Caco-2 (cell line): Measurements from ENCODE around the gene EVI5L. TPM values are rescaled to one million over a fixed set of nuclear protein-coding genes. Genes with fewer than 3 reads are reported as not detected.

Experiments
- BruUV-seq: library from RNA; stranded (reverse); fragments of 400-500 nt; replicated peaks from 2 replicates; lab custom pipeline; 2021; lab: Mats Ljungman, UMichigan
- CTCF ChIA-PET: fragments of 300-600 bp; sonication (Branson Sonifier 250); formaldehyde crosslinking; loops from one replicate; lab custom pipeline; 2022; ENCODE audit warnings: antibody characterized with exemption; lab: Charles Lee
- POLR2A ChIA-PET: fragments of 300-600 bp; sonication (Branson Sonifier 250); formaldehyde crosslinking; loops from one replicate; lab custom pipeline; 2022; ENCODE audit warnings: antibody characterized with exemption; lab: Charles Lee
- DNase-seq, 2 experiments: peaks; one replicate each; pipeline versions ENCODE4 v3.0.0 to v3.0.0-alpha.2; 2020 to 2022
- H3K27me3 ChIP-seq: replicated peaks from 2 replicates; pipeline ENCODE4 v1.6.0; 2011; ENCODE audit warnings: low read length; ENCODE audit not compliant: control insufficient read depth, insufficient read depth
- H3K36me3 ChIP-seq: 2 replicates; pipeline ENCODE4 v1.5.1; 2011; ENCODE audit warnings: low read length; ENCODE audit not compliant: control insufficient read depth, insufficient read depth
- H3K4me1 ChIP-seq: fragments of 250-450 bp; sonication (Bioruptor Pico); 2 replicates; pipeline ENCODE4 v1.5.1; 2020; ENCODE audit warnings: mild to moderate bottlenecking
- H3K4me3 ChIP-seq: 2 replicates; pipeline ENCODE4 v1.5.1; 2011; ENCODE audit warnings: low read depth, mild to moderate bottlenecking, control low read depth, low read length
- H3K9me3 ChIP-seq: fragments of 250-450 bp; sonication (Bioruptor Pico); 2 replicates; pipeline ENCODE4 v1.5.1; 2020; ENCODE audit warnings: mild to moderate bottlenecking, moderate library complexity
- H3K27ac Mint-ChIP-seq: one replicate; pipeline ENCODE4 v1.8.0; 2022; ENCODE audit warnings: mixed read lengths; ENCODE audit not compliant: unreplicated experiment
- H3K27me3 Mint-ChIP-seq: one replicate; pipeline ENCODE4 v1.8.0; 2022; ENCODE audit warnings: mixed read lengths; ENCODE audit not compliant: insufficient read depth, unreplicated experiment
- H3K36me3 Mint-ChIP-seq: one replicate; pipeline ENCODE4 v1.8.0; 2022; ENCODE audit warnings: mild to moderate bottlenecking, mixed read lengths; ENCODE audit not compliant: insufficient read depth, unreplicated experiment
- H3K4me1 Mint-ChIP-seq: one replicate; pipeline ENCODE4 v1.8.0; 2022; ENCODE audit warnings: low read depth, mixed read lengths; ENCODE audit not compliant: unreplicated experiment
- H3K4me3 Mint-ChIP-seq: one replicate; pipeline ENCODE4 v1.8.0; 2022; ENCODE audit warnings: mild to moderate bottlenecking, moderate library complexity, mixed read lengths; ENCODE audit not compliant: unreplicated experiment
- H3K9me3 Mint-ChIP-seq: one replicate; pipeline ENCODE4 v1.8.0; 2022; ENCODE audit warnings: mixed read lengths; ENCODE audit not compliant: unreplicated experiment
- intact Hi-C: fragments of 100-400 bp; cut with micrococcal nuclease; formaldehyde crosslinking; loops from one replicate; pipeline ENCODE4 v1.10.0; 2022; ENCODE audit not compliant: unreplicated experiment
- total RNA-seq: library from RNA; stranded (reverse); gene quantifications from 2 replicates; pipeline ENCODE4 v1.2.3, GENCODE V29; 2022
- TF ChIP-seq, protein P1 (sequence below), 2 experiments: fragments of 200-600 bp in 1 of 2; IDR thresholded peaks; 1 replicate in 1 of 2; 2 replicates in 1 of 2; pipeline versions ENCODE4 v1.5.1 to v1.8.0; 2011 to 2022; ENCODE audit warnings: antibody characterized with exemption in 1 of 2, control low read depth in 1 of 2, inconsistent platforms in 1 of 2, low read depth in 1 of 2, low read length in 1 of 2, mild to moderate bottlenecking in 1 of 2, moderate library complexity in 1 of 2; ENCODE audit not compliant: insufficient read depth in 1 of 2, severe bottlenecking in 1 of 2, unreplicated experiment in 1 of 2

The EVI5L gene
- total RNA-seq, 1 experiment from 2014 or later = 9.8 TPM

DNA sequence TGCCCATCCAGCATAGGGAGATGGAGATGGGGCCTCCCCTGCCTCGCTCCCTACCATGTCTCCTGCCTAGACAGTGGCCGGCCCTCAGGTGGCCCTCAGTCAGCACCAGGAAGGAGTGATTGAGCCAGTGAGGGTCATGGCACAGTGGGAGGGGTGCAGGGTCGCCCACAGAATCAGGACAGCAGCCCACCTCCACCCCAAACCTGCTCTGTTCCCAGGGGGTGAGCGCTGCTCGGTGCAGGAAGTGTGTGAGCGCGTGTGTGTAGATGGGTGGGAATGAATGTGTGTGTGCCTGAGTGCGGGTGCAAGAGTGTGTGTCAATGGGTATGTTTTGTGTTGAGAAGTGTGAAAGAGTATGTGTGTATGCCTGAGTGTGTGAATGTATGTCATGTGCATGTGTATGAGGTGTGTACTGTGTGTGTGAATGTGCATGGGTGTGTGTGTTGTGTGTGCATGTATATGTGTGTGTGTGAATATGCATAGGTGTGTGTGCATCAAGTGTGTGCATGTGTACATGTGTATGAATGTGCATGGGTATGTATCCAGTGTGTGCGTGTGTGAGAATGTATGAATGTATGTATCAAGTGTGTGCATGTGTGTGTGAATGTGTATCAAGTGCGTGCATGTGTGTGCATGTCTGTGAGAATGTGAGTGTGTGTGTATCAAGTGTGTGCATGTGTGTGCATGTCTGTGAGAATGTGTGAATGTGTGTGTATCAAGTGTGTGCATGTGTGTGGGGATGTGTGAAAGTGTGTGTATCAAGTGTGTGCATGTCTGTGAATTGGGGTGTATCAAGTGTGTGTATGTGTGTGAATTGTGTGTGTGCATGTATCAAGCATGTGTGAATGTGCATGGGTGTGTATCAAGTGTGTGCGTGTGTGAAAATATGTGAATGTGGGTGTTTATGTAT lies 12.0 kb downstream of the EVI5L start:
- H3K4me3 Mint-ChIP-seq = no peak overlapping the region
- no peak for DNase-seq
- TF ChIP-seq, protein P1, sequence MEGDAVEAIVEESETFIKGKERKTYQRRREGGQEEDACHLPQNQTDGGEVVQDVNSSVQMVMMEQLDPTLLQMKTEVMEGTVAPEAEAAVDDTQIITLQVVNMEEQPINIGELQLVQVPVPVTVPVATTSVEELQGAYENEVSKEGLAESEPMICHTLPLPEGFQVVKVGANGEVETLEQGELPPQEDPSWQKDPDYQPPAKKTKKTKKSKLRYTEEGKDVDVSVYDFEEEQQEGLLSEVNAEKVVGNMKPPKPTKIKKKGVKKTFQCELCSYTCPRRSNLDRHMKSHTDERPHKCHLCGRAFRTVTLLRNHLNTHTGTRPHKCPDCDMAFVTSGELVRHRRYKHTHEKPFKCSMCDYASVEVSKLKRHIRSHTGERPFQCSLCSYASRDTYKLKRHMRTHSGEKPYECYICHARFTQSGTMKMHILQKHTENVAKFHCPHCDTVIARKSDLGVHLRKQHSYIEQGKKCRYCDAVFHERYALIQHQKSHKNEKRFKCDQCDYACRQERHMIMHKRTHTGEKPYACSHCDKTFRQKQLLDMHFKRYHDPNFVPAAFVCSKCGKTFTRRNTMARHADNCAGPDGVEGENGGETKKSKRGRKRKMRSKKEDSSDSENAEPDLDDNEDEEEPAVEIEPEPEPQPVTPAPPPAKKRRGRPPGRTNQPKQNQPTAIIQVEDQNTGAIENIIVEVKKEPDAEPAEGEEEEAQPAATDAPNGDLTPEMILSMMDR (IDR thresholded peaks at IDR 0.05; ENCODE audit: insufficient read depth in 1 of 2, low read depth in 1 of 2, low read length in 1 of 2, severe bottlenecking in 1 of 2, unreplicated experiment in 1 of 2) = no peak

DNA sequence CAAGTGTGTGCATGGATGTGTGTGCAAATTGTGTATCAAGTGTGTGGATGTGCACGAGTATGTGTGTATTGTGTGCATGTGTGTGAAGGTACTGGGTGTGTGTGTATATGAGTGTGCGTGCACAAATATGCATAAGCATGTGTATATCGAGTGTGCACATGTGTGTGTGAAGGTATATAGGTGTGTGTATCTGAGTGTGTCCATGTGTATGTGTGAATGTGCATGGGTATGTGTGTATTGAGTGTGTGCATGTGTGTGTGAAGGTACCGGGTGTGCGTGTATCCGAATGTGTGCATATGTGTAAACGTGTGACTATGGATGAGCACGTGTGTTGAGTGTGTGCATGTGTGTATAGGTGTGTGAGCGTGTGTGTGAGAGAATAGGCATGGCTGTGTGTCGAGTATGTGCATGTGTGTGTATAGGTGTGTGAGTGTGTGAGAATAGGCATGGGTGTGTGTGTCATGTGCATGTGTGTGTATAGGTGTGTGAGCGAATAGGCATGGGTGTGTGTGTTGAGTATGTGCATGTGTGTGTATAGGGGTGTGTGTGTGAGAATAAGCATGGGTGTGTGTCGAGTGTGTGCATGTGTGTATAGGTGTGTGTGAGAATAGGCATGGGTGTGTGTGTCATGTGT lies 12.8 kb downstream of the EVI5L start:
- Histone ChIP-seq H3K36me3 (no peaks in the 10 kb centered on the region), H3K9me3 (no peaks in the 10 kb centered on the region), H3K27me3 (no peaks in the 10 kb centered on the region), H3K4me3 (no peak overlapping the region), H3K4me1 (no peaks in the 10 kb centered on the region)
- Mint-ChIP-seq H3K27ac (no peak overlapping the region), H3K27me3 (no peaks in the 10 kb centered on the region), H3K4me1 (no peaks in the 10 kb centered on the region), H3K36me3 (no peaks in the 10 kb centered on the region), H3K9me3 (no peaks in the 10 kb centered on the region), H3K4me3 (no peak overlapping the region)
- no TSS peak for BruUV-seq
- intact Hi-C loops = no loop called here
- TF ChIP-seq, protein P1 (IDR thresholded peaks at IDR 0.05; ENCODE audit: insufficient read depth in 1 of 2, low read depth in 1 of 2, low read length in 1 of 2, severe bottlenecking in 1 of 2, unreplicated experiment in 1 of 2) = no peak
- ChIA-PET POLR2A (no interaction called here), CTCF (no interaction called here)
- no peak for DNase-seq

More for the DNA sequence above, 12.0 kb downstream of the EVI5L start:
- Mint-ChIP-seq H3K27me3 (no peaks in the 10 kb centered on the region), H3K27ac (no peak overlapping the region), H3K9me3 (no peaks in the 10 kb centered on the region), H3K36me3 (no peaks in the 10 kb centered on the region), H3K4me1 (no peaks in the 10 kb centered on the region)
- no TSS peak for BruUV-seq
- ChIA-PET POLR2A (no interaction called here), CTCF (no interaction called here)
- Histone ChIP-seq H3K4me1 (no peaks in the 10 kb centered on the region), H3K4me3 (no peak overlapping the region), H3K36me3 (no peaks in the 10 kb centered on the region), H3K27me3 (no peaks in the 10 kb centered on the region), H3K9me3 (no peaks in the 10 kb centered on the region)
- intact Hi-C loops = no loop called here

DNA sequence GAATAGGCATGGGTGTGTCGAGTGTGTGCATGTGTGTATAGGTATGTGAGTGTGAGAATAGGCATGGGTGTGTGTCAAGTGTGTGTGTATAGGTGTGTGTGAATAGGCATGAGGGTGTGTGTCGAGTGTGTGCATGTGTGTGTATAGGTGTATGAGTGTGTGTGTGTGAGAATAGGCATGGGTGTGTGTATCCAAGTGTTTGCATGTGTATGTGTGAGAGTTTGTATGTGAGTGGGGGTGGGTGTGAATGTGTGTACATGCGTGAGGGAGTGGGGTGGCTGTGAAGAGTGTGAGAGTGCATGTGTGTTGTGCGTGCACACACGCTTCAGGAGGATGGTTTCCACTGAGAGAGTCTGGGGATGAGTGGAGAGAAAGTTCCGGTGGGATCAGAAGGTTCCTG lies 13.5 kb downstream of the EVI5L start:
- Histone ChIP-seq H3K36me3 (no peaks in the 10 kb centered on the region), H3K27me3 (no peaks in the 10 kb centered on the region), H3K9me3 (no peaks in the 10 kb centered on the region), H3K4me1 (no peaks in the 10 kb centered on the region), H3K4me3 (no peak overlapping the region)
- intact Hi-C loops = no loop called here
- ChIA-PET POLR2A (no interaction called here), CTCF (no interaction called here)
- Mint-ChIP-seq H3K9me3 (no peaks in the 10 kb centered on the region), H3K27me3 (no peaks in the 10 kb centered on the region), H3K4me1 (no peaks in the 10 kb centered on the region), H3K4me3 (no peak overlapping the region), H3K36me3 (no peaks in the 10 kb centered on the region), H3K27ac (no peak overlapping the region)
- BruUV-seq = no TSS peak
- DNase-seq = no peak
- TF ChIP-seq, protein P1 (IDR thresholded peaks at IDR 0.05; ENCODE audit: insufficient read depth in 1 of 2, low read depth in 1 of 2, low read length in 1 of 2, severe bottlenecking in 1 of 2, unreplicated experiment in 1 of 2) = no peak
